SK-N-SH treated with all-trans-retinoic acid at 6 μM for 48 hours (cell line): ENCODE data around the gene CDH4.

Experiments
- BACH2 ChIP-seq: fragments of 250-450 bp; sonication (Bioruptor Pico); IDR thresholded peaks from 2 replicates; pipeline ENCODE4 v1.9.0; 2021; ENCODE audit warnings: mild to moderate bottlenecking, borderline replicate concordance
- ESRRG ChIP-seq: fragments of 250-450 bp; sonication (Bioruptor Pico); IDR thresholded peaks from 2 replicates; pipeline ENCODE4 v1.6.1; 2021; ENCODE audit warnings: mild to moderate bottlenecking
- PPARA ChIP-seq: fragments of 250-450 bp; sonication (Bioruptor Pico); IDR thresholded peaks from 2 replicates; pipeline ENCODE4 v1.5.0; 2020; ENCODE audit warnings: mild to moderate bottlenecking, borderline replicate concordance
- RARB ChIP-seq: fragments of 250-450 bp; sonication (Bioruptor Pico); IDR thresholded peaks from 2 replicates; pipeline ENCODE4 v1.8.0; 2021; ENCODE audit warnings: mild to moderate bottlenecking, moderate library complexity
- SNAI2 ChIP-seq: fragments of 250-450 bp; sonication (Bioruptor Pico); IDR thresholded peaks from 2 replicates; pipeline ENCODE4 v1.5.0; 2020; ENCODE audit warnings: mild to moderate bottlenecking, moderate library complexity
- TCF4 ChIP-seq: fragments of 250-450 bp; sonication (Bioruptor Pico); IDR thresholded peaks from 2 replicates; pipeline ENCODE4 v1.8.0; 2021; ENCODE audit warnings: mild to moderate bottlenecking, moderate library complexity, borderline replicate concordance
- ZFP30 ChIP-seq: fragments of 450-650 bp; formaldehyde crosslinking; IDR thresholded peaks from 2 replicates; pipeline ENCODE4 v1.5.0; 2022; ENCODE audit warnings: mild to moderate bottlenecking, moderate library complexity
- TF ChIP-seq, protein P1 (sequence below): fragments of 250-450 bp; sonication (Bioruptor Pico); IDR thresholded peaks from 2 replicates; pipeline ENCODE4 v1.8.0; 2020; ENCODE audit warnings: mild to moderate bottlenecking, moderate library complexity, borderline replicate concordance

GRCh38 chr20:61520076-61520892, 268.2 kb downstream of the CDH4 start:
- TF ChIP-seq ESRRG (CRISPR knock-in tag) (no peak), RARB (CRISPR knock-in tag) (no peak), TCF4 (CRISPR knock-in tag) (no peak), ZFP30 (no peak), PPARA (no peak), BACH2 (CRISPR knock-in tag) (no peak), SNAI2 (CRISPR knock-in tag) (no peak)
- TF ChIP-seq, protein P1, sequence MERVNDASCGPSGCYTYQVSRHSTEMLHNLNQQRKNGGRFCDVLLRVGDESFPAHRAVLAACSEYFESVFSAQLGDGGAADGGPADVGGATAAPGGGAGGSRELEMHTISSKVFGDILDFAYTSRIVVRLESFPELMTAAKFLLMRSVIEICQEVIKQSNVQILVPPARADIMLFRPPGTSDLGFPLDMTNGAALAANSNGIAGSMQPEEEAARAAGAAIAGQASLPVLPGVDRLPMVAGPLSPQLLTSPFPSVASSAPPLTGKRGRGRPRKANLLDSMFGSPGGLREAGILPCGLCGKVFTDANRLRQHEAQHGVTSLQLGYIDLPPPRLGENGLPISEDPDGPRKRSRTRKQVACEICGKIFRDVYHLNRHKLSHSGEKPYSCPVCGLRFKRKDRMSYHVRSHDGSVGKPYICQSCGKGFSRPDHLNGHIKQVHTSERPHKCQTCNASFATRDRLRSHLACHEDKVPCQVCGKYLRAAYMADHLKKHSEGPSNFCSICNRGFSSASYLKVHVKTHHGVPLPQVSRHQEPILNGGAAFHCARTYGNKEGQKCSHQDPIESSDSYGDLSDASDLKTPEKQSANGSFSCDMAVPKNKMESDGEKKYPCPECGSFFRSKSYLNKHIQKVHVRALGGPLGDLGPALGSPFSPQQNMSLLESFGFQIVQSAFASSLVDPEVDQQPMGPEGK (CRISPR knock-in tag), result no peak
